Measurements from ENCODE around the gene ST3GAL3.
A peak's percentile ranks its signal among the peaks of the same experiment; 100 is the strongest.

ST3GAL3 gene

GRCh38 chr1:43910343-43910742 is 203.0 kb downstream of the ST3GAL3 start:
- H3K9me3 ChIP-seq (ENCODE audit: control extremely low read depth in 1 of 5, control insufficient read depth in 4 of 5, insufficient read depth in 2 of 5, low read depth in 1 of 5, low read length in 4 of 5): no peaks in the 10 kb centered on the region
- ChIA-PET CTCF (interaction anchor here (1.0 to 1.2 kb wide), 2 partner anchors 24 to 144 kb away, joined by 3 read pairs; no protein-coding TSS in a partner anchor), POLR2A (no interaction called here)
- WGBS (ENCODE audit: insufficient coverage): 100% methylated on average over 1 of the region's 1 CpG
- no peaks in the 10 kb centered on the region for H3K27me3 ChIP-seq (replicated peaks in 2 of 5; ENCODE audit: control insufficient read depth in 4 of 5, insufficient read depth in 5 of 5, low read length in 4 of 5)
- H3K4me3 ChIP-seq (ENCODE audit: control insufficient read depth in 1 of 7, extremely low read depth in 1 of 7, insufficient read depth in 4 of 7, low read depth in 2 of 7, low read length in 6 of 7): no peak overlapping the region
- peaks cover 3 to 9% (median 4%) of the 10 kb centered on the region in 4 experiments for H3K36me3 ChIP-seq (ENCODE audit: control insufficient read depth in 4 of 4, insufficient read depth in 4 of 4, low read length in 3 of 4)
- no peak for DNase-seq
- H3K27ac ChIP-seq (ENCODE audit: insufficient read depth in 1 of 2, low read depth in 1 of 2, low read length in 2 of 2, poor library complexity in 1 of 2, severe bottlenecking in 2 of 2): no peak overlapping the region
- H3K4me1 ChIP-seq (ENCODE audit: control extremely low read depth in 1 of 4, control insufficient read depth in 4 of 4, insufficient read depth in 4 of 4, low read length in 3 of 4): peaks cover 0 to 24% (median 8%) of the 10 kb centered on the region in 4 experiments

- Histone ChIP-seq H3K36me3 (ENCODE audit: control insufficient read depth in 4 of 4, insufficient read depth in 4 of 4, low read length in 3 of 4) (peaks cover 3 to 5% (median 4%) of the 10 kb centered on the region in 4 experiments), H3K9me3 (ENCODE audit: control extremely low read depth in 1 of 5, control insufficient read depth in 4 of 5, insufficient read depth in 2 of 5, low read depth in 1 of 5, low read length in 4 of 5) (no peaks in the 10 kb centered on the region), H3K27me3 (replicated peaks in 2 of 5; ENCODE audit: control insufficient read depth in 4 of 5, insufficient read depth in 5 of 5, low read length in 4 of 5) (no peaks in the 10 kb centered on the region), H3K27ac (ENCODE audit: insufficient read depth in 1 of 2, low read depth in 1 of 2, low read length in 2 of 2, poor library complexity in 1 of 2, severe bottlenecking in 2 of 2) (no peak overlapping the region), H3K4me3 (ENCODE audit: control insufficient read depth in 1 of 7, extremely low read depth in 1 of 7, insufficient read depth in 4 of 7, low read depth in 2 of 7, low read length in 6 of 7) (no peak overlapping the region), H3K4me1 (ENCODE audit: control extremely low read depth in 1 of 4, control insufficient read depth in 4 of 4, insufficient read depth in 4 of 4, low read length in 3 of 4) (peaks cover 0 to 24% (median 8%) of the 10 kb centered on the region in 4 experiments)
- 100% methylated on average over 1 of the region's 2 CpGs for WGBS (ENCODE audit: insufficient coverage)
- POLR2A ChIA-PET: no interaction called here
- DNase-seq: no peak
- CTCF ChIA-PET: interaction anchor here (0.6 to 3.9 kb wide), 4 partner anchors 11 to 184 kb away, joined by 3 to 21 read pairs (median 8); partner anchors contain the start of gene ARTN
Observed at GRCh38 chr1:43912607-43913006, 205.3 kb downstream of the ST3GAL3 start.

- peaks cover 3 to 5% (median 4%) of the 10 kb centered on the region in 4 experiments for H3K36me3 ChIP-seq (ENCODE audit: control insufficient read depth in 4 of 4, insufficient read depth in 4 of 4, low read length in 3 of 4)
- WGBS (ENCODE audit: insufficient coverage): 67% methylated on average over 1 of the region's 7 CpGs
- CTCF ChIA-PET: interaction anchor here (1.7 to 3.9 kb wide), 4 partner anchors 11 to 149 kb away, joined by 5 to 21 read pairs (median 10); partner anchors contain the start of gene ARTN
Observed at GRCh38 chr1:43913051-43913501, 205.7 kb downstream of the ST3GAL3 start.

GRCh38 chr1:43913666-43914360 is 206.5 kb downstream of the ST3GAL3 start:
- POLR2A ChIA-PET: no interaction called here
- no peak for DNase-seq
- Histone ChIP-seq H3K27ac (ENCODE audit: insufficient read depth in 1 of 2, low read depth in 1 of 2, low read length in 2 of 2, poor library complexity in 1 of 2, severe bottlenecking in 2 of 2) (no peak overlapping the region), H3K4me3 (ENCODE audit: control insufficient read depth in 1 of 7, extremely low read depth in 1 of 7, insufficient read depth in 4 of 7, low read depth in 2 of 7, low read length in 6 of 7) (peak overlapping the region in 1 of 7 experiments; percentile 3), H3K9me3 (ENCODE audit: control extremely low read depth in 1 of 5, control insufficient read depth in 4 of 5, insufficient read depth in 2 of 5, low read depth in 1 of 5, low read length in 4 of 5) (no peaks in the 10 kb centered on the region), H3K36me3 (ENCODE audit: control insufficient read depth in 4 of 4, insufficient read depth in 4 of 4, low read length in 3 of 4) (peaks cover 3 to 5% (median 4%) of the 10 kb centered on the region in 4 experiments), H3K4me1 (ENCODE audit: control extremely low read depth in 1 of 4, control insufficient read depth in 4 of 4, insufficient read depth in 4 of 4, low read length in 3 of 4) (peaks cover 0 to 24% (median 8%) of the 10 kb centered on the region in 4 experiments), H3K27me3 (replicated peaks in 2 of 5; ENCODE audit: control insufficient read depth in 4 of 5, insufficient read depth in 5 of 5, low read length in 4 of 5) (no peaks in the 10 kb centered on the region)
- CTCF ChIA-PET: interaction anchor here (1.7 to 3.9 kb wide), 4 partner anchors 12 to 150 kb away, joined by 5 to 21 read pairs (median 10); partner anchors contain the start of gene ARTN
- 56% methylated on average over 12 of the region's 18 CpGs for WGBS (ENCODE audit: insufficient coverage)

More at GRCh38 chr1:43913051-43913501, 205.7 kb downstream of the ST3GAL3 start:
- H3K27ac ChIP-seq (ENCODE audit: insufficient read depth in 1 of 2, low read depth in 1 of 2, low read length in 2 of 2, poor library complexity in 1 of 2, severe bottlenecking in 2 of 2): no peak overlapping the region
- POLR2A ChIA-PET: interaction anchor here (0.5 kb wide), 1 partner anchor 370 kb away, joined by 3 read pairs; no protein-coding TSS in a partner anchor
- DNase-seq: no peak
- no peaks in the 10 kb centered on the region for H3K27me3 ChIP-seq (replicated peaks in 2 of 5; ENCODE audit: control insufficient read depth in 4 of 5, insufficient read depth in 5 of 5, low read length in 4 of 5)
- H3K4me3 ChIP-seq (ENCODE audit: control insufficient read depth in 1 of 7, extremely low read depth in 1 of 7, insufficient read depth in 4 of 7, low read depth in 2 of 7, low read length in 6 of 7): peak overlapping the region in 1 of 7 experiments; percentile 3
- H3K4me1 ChIP-seq (ENCODE audit: control extremely low read depth in 1 of 4, control insufficient read depth in 4 of 4, insufficient read depth in 4 of 4, low read length in 3 of 4): peaks cover 0 to 24% (median 8%) of the 10 kb centered on the region in 4 experiments
- H3K9me3 ChIP-seq (ENCODE audit: control extremely low read depth in 1 of 5, control insufficient read depth in 4 of 5, insufficient read depth in 2 of 5, low read depth in 1 of 5, low read length in 4 of 5): no peaks in the 10 kb centered on the region

- WGBS (ENCODE audit: insufficient coverage): 97% methylated on average over 12 of the region's 13 CpGs
- H3K27me3 ChIP-seq (replicated peaks in 2 of 5; ENCODE audit: control insufficient read depth in 4 of 5, insufficient read depth in 5 of 5, low read length in 4 of 5): no peaks in the 10 kb centered on the region
- H3K4me3 ChIP-seq (ENCODE audit: control insufficient read depth in 1 of 7, extremely low read depth in 1 of 7, insufficient read depth in 4 of 7, low read depth in 2 of 7, low read length in 6 of 7): no peak overlapping the region
- no peaks in the 10 kb centered on the region for H3K9me3 ChIP-seq (ENCODE audit: control extremely low read depth in 1 of 5, control insufficient read depth in 4 of 5, insufficient read depth in 2 of 5, low read depth in 1 of 5, low read length in 4 of 5)
- peaks cover 0 to 24% (median 9%) of the 10 kb centered on the region in 4 experiments for H3K4me1 ChIP-seq (ENCODE audit: control extremely low read depth in 1 of 4, control insufficient read depth in 4 of 4, insufficient read depth in 4 of 4, low read length in 3 of 4)
- no peak overlapping the region for H3K27ac ChIP-seq (ENCODE audit: insufficient read depth in 1 of 2, low read depth in 1 of 2, low read length in 2 of 2, poor library complexity in 1 of 2, severe bottlenecking in 2 of 2)
- H3K36me3 ChIP-seq (ENCODE audit: control insufficient read depth in 4 of 4, insufficient read depth in 4 of 4, low read length in 3 of 4): peaks cover 0 to 3% (median 0%) of the 10 kb centered on the region in 4 experiments
- ChIA-PET POLR2A (interaction anchor here (0.6 kb wide), 1 partner anchor 239 kb away, joined by 5 read pairs; no protein-coding TSS in a partner anchor), CTCF (interaction anchor here (1.0 to 3.9 kb wide), 4 partner anchors 19 to 151 kb away, joined by 5 to 21 read pairs (median 8); partner anchors contain the start of gene ARTN)
- DNase-seq: no peak
Observed at GRCh38 chr1:43914576-43915525, 207.5 kb downstream of the ST3GAL3 start.

- Histone ChIP-seq H3K27ac (ENCODE audit: insufficient read depth in 1 of 2, low read depth in 1 of 2, low read length in 2 of 2, poor library complexity in 1 of 2, severe bottlenecking in 2 of 2) (no peak overlapping the region), H3K27me3 (replicated peaks in 2 of 5; ENCODE audit: control insufficient read depth in 4 of 5, insufficient read depth in 5 of 5, low read length in 4 of 5) (no peaks in the 10 kb centered on the region), H3K4me3 (ENCODE audit: control insufficient read depth in 1 of 7, extremely low read depth in 1 of 7, insufficient read depth in 4 of 7, low read depth in 2 of 7, low read length in 6 of 7) (no peak overlapping the region), H3K9me3 (ENCODE audit: control extremely low read depth in 1 of 5, control insufficient read depth in 4 of 5, insufficient read depth in 2 of 5, low read depth in 1 of 5, low read length in 4 of 5) (no peaks in the 10 kb centered on the region), H3K4me1 (ENCODE audit: control extremely low read depth in 1 of 4, control insufficient read depth in 4 of 4, insufficient read depth in 4 of 4, low read length in 3 of 4) (peaks cover 0 to 3% (median 0%) of the 10 kb centered on the region in 4 experiments), H3K36me3 (ENCODE audit: control insufficient read depth in 4 of 4, insufficient read depth in 4 of 4, low read length in 3 of 4) (peaks cover 0 to 24% (median 6%) of the 10 kb centered on the region in 4 experiments)
- POLR2A ChIA-PET: no interaction called here
- 98% methylated on average over 7 of the region's 7 CpGs for WGBS (ENCODE audit: insufficient coverage)
- DNase-seq: no peak
- CTCF ChIA-PET: interaction anchor here (1.8 to 2.0 kb wide), 2 partner anchors 9 to 11 kb away, joined by 5 to 6 read pairs; no protein-coding TSS in a partner anchor
Observed at GRCh38 chr1:43919906-43920305, 212.6 kb downstream of the ST3GAL3 start.
